H1 (cell line): Measurements from ENCODE around the gene ATP8B2.

Experiments
- EP300 ChIP-seq, 2 experiments: IDR thresholded peaks; 1 replicate in 1 of 2; 2 replicates in 1 of 2; pipeline ENCODE4 v1.6.1; 2011 to 2012; ENCODE audit warnings: low read depth in 2 of 2, low read length in 2 of 2, mild to moderate bottlenecking in 2 of 2, borderline replicate concordance in 1 of 2, inconsistent platforms in 1 of 2, moderate library complexity in 1 of 2
- RXRA ChIP-seq: IDR thresholded peaks from 2 replicates; pipeline ENCODE4 v1.6.1; 2011; ENCODE audit warnings: low read depth, mild to moderate bottlenecking, low read length, moderate library complexity; ENCODE audit not compliant: insufficient read depth
- SAP30 ChIP-seq: fragments of 300-600 bp; sonication (generic); IDR thresholded peaks from 2 replicates; pipeline ENCODE4 v1.7.1; 2012; ENCODE audit warnings: low read length, moderate library complexity, mild to moderate bottlenecking, inconsistent platforms; ENCODE audit not compliant: insufficient read depth, insufficient replicate concordance

DNA sequence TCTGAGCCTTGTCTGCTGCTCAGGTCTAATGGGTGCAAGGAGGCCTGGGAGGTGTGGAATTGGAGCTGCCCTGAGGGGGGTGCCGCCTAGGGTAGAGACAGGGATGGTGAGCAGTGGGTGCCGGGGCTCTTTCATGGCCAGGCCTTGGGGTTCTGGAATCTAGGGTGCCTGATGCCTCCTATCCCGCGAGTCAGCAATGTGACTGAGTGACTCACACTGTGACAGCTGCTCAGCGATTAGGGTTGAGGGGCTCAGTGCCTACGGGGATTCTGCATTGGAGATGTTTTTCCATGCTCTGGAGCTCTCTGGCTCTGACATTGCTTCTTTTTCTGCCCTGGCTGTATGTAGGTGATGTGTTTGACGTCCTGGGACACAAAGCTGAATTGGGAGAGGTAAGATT is 16.8 kb downstream of the ATP8B2 start:
- TF ChIP-seq RXRA (no peak), SAP30 (no peak), EP300 (IDR thresholded peaks at IDR 0.05; ENCODE audit: borderline replicate concordance in 1 of 2, low read depth in 2 of 2, low read length in 2 of 2) (no peak)
